GM21367 (cell line): ENCODE data around the gene OMP.

Experiments used
- ATAC-seq: cut with Tn5 transposase; IDR thresholded peaks from one replicate; pipeline ENCODE4 v1.9.1; 2021; ENCODE audit not compliant: unreplicated experiment

Gene OMP

DNA sequence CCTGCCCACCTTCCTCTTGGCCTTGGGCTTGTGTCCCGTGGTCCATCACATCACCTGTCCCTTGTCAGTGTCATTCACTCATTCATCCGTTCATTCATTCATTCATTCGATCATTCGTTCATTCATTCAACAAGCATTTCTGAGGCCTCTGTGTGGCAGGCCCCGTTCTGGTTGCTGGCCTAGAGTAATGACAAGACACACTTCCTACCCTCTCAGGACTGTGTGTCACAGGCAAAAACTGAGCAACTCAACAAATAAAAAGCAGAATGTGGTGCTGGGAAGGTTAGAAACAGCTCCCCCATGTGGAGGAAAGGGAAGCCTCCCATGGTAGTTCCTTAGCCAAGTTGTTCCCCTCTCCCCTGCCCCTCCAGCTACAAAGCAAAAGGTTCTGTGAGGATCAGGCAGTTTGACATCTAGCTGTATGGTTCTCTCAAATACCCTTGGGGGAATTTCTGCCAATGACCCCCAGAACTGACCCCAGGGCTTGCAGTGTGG lies 1.6 kb upstream of the OMP start:
- no peak for ATAC-seq

- ATAC-seq: no peak
These were observed 679 bp downstream of the OMP start for GRCh38 chr11:77103319-77103718.

GRCh38 chr11:77104727-77105126 lies 2.1 kb downstream of the OMP start:
- ATAC-seq: no peak

DNA sequence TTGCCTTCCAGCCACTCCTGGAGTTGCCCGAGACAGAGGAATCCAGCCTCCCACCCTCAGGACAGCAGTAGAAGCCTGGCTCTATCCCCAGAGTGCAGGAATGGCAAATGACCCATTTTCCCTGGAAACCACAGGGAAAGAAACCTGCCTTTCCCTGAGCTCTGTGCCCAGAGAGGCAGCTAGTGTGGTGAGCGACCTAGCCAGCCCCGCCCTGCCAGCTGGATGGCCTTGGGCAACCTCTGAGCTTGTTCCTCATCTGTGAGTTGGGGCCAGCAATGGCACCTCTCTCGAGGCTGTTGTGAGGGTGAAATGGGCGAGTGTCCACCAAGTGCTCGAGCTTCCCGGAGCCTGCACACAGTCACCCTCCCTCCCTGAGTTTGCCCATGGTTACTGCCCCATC lies 3.7 kb downstream of the OMP start:
- no peak for ATAC-seq

GRCh38 chr11:77106759-77107158 lies 4.1 kb downstream of the OMP start:
- ATAC-seq: no peak

DNA sequence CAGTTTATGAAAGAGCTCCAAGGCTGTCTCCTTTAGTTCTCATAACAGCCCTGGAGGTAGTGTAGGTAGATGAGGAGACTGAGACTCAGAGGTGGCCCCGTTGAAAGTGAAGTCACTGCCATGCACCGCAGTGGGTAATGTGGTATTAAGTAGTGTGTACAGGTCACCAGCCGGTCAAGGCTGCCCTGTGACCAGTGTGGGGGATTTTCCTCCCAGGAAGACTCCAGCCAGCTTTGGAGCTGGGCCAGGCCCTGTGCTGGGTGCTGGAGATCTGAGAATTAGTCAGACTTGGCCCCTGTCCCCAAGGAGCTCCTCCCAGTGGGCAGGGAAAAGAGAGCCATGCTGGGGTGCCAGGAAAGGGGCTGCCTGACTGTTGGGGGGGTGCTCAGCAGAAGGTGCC lies 5.3 kb downstream of the OMP start:
- no peak for ATAC-seq

DNA sequence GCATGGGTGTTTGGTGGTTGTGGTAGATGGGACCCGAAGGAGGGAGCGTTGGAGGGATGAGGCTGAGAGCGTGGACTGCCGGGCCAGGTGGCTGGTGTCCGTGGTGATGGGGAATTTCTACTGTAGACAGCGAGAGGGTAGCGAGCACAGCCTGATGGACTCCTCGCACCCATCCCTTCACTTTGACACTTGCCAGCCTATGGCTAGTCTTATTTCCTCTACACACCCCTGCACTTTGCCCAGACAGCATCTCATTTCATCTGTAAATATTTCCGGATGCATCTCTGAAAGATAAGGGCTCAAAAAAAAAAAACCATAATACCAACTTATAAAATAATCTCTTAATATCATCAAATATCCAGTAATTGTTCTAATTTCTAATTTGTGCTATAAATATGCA lies 5.8 kb downstream of the OMP start:
- no peak for ATAC-seq

DNA sequence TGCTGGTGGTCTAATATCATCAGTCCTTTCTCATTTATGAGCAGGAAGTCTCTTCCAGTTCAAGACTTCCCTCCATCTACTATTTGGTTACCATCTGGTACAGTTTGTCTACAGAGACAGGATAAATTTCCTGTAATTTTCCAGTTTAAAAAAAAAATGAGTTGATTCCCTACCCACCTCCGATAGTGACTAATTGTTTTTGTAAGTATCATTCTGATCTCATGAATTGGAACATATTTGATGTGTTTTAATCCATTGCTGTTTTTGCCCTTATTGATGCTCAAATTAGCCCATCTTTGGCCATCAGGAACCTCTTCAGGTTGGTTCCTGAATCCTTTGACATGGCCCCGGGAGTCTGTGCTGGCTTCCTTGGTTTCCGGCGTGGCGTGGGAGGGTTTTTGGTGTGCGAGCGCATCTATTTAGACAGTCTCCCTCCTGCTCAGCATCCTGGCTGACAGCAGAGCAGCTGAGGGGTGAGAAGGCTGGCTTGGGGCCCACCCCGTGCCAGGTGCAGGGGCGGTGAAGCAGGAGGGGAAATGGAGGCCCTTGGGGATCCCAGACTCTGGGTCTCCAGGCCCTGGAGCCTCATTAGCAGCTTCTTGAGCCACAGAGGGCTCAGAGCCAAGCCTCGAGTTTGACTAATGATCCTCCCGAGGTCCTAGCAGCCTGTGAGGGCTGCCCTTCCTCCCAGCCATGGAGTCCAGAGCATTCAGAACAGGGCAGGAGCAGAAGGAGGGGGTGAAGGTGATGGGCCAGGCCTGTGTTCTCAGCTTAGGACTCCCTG lies 6.8 kb downstream of the OMP start:
- no peak for ATAC-seq

DNA sequence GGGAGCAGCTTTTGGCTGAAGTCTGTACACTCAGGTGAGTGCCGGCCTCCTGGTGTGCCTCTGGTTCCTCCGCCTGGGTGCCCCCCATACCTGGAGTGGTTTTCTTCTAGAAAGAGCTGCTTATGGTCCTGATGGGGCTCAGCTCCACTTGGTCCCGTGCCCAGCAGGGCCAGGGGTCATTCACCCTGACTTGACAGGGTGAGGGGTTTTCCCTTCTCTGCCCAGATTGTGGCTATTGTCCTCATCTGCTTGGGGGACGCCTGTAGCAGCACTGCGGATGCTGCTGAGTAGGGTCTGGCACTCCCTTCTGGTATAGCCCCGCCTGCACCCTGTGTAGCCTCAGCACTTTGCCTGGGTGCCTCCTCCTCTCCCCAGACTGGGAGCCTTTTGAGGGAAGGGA lies 8.2 kb downstream of the OMP start:
- no peak for ATAC-seq

- ATAC-seq: no peak
These were observed 8.6 kb downstream of the OMP start for GRCh38 chr11:77111277-77111676.

- no peak for ATAC-seq
These were observed 9.3 kb downstream of the OMP start for GRCh38 chr11:77111946-77112345.

DNA sequence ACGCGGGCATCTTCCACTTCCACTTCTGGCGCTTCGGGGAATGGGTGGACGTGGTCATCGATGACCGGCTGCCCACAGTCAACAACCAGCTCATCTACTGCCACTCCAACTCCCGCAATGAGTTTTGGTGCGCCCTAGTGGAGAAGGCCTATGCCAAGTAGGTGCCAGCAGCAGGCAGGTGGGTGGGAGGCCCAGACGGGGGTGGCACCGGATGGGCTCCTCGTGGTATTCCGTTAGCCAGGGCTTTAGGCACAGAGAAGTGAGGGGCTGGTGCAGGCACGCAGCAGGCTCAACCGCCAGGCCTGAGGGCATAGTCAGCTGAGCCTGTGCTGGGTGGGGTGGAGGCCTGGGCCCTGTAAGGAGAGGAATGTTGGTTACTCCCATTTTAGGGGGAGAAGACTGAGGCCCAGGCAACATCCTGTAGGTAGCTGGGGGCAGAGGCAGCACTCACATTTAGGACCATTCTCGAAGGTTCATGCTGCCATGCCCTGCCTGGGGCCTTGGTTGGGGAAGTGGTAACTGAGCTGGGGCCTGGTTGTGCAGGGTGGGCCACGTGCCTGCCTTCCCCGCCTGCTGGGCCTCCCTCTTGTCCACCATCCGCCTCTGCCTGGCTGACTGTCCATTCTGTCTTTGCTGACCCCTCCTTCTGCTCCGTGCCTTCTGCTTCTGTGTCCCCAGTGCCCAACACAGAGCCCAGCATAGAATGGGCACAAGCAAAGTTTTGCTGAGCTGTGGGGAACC lies 10.2 kb downstream of the OMP start:
- ATAC-seq: no peak

- no peak for ATAC-seq
These were observed 10.9 kb downstream of the OMP start for GRCh38 chr11:77113382-77114088.

- no peak for ATAC-seq
These were observed 11.4 kb downstream of the OMP start for GRCh38 chr11:77114089-77114463.

GRCh38 chr11:77115181-77115611 lies 12.6 kb downstream of the OMP start:
- ATAC-seq: no peak

DNA sequence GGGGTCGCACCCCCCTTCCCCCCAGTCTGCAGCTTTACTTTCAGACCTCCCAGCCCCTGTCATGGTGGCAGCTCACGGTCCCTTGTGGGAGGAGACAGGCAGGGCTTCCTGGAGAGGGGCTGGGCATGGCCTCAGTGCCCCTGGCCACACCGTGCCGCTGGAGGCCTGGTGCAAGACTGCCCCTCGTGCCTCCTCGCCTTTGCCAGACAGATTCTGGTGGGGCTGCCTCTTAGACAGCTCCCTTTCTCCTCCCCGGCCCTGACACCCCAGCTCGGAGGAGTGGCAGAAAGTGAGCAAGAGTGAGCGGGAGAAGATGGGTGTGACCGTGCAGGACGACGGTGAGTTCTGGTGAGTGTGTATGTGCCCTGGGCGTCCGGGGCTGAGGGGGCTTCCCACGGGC lies 13.3 kb downstream of the OMP start:
- no peak for ATAC-seq

DNA sequence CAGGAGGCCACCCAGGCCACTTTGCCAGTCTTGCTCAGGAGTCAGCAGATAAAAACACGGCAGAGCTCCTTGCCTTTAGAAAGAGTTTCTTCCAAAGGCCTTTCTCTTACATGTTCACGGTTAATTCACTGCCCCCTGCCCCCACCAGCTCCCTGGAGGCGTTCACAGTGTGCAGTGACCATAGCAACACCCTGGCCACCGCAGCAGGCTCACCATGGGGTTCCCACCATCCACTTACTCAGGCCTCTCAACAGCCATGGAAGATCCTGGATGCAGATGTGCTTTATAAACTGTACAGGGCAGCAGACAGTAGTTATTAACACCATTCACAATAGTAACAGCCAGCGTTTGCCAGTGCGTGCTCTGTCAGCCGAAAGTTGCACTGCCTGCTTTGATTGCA lies 14.9 kb downstream of the OMP start:
- no peak for ATAC-seq

DNA sequence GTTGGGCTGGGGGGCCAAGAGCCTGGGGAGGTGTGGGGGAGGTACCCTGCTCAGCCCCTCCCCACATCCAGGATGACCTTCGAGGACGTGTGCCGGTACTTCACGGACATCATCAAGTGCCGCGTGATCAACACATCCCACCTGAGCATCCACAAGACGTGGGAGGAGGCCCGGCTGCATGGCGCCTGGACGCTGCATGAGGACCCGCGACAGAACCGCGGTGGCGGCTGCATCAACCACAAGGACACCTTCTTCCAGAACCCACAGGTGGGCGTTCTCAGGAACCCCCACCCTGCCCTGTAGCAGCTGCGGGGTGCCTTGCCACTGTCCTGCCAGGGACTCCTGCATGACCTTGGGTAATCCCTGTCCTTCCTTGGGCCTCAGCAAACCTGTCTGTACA lies 15.4 kb downstream of the OMP start:
- ATAC-seq: no peak

DNA sequence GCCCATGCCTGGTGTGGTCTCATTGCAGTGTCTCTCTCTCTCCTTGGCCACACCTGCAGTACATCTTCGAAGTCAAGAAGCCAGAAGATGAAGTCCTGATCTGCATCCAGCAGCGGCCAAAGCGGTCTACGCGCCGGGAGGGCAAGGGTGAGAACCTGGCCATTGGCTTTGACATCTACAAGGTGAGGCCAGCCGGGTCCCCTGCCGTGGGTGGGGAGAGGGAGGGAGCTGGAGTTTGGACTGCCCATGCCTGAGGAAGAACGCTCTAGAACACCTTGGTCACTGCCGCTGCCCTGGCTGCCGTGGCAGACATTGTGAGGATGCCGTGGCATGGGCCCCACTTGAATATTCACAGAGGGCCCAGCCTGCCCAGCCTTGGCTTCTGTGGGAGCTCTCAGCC lies 16.3 kb downstream of the OMP start:
- ATAC-seq: no peak

- ATAC-seq: no peak
These were observed 16.9 kb downstream of the OMP start for GRCh38 chr11:77119531-77119936.

DNA sequence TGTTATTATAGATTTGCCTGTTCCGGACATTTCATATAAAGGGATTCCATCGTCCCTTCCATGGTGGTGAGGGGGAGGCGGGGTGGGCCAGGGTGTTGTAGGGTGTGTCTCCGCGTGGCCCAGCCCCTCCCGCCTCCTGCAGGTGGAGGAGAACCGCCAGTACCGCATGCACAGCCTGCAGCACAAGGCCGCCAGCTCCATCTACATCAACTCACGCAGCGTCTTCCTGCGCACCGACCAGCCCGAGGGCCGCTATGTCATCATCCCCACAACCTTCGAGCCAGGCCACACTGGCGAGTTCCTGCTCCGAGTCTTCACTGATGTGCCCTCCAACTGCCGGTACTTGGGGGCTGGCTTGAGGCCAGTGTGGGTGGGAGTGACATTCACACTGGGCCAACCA lies 17.9 kb downstream of the OMP start:
- no peak for ATAC-seq

- ATAC-seq: no peak
These were observed 18.5 kb downstream of the OMP start for GRCh38 chr11:77121096-77121640.
